Adrenal gland (tissue), 5 donors: ENCODE results near the gene NFATC1.

Experiments used
- CTCF ChIP-seq, 6 experiments: fragments of 450-650 bp in 4 of 6; fragments of 200-600 bp in 2 of 6; sonication (generic) in 1 of 6; IDR thresholded peaks; 1 replicate in 5 of 6; 2 replicates in 1 of 6; pipeline versions ENCODE4 v1.5.1 to v1.8.0; 2016 to 2021; ENCODE audit warnings: antibody characterized with exemption in 6 of 6, mild to moderate bottlenecking in 2 of 6, moderate library complexity in 1 of 6
- POLR2A ChIP-seq, 2 donors: fragments of 450-650 bp; IDR thresholded peaks; one replicate each; pipeline ENCODE4 v1.6.1; 2017; ENCODE audit warnings: antibody characterized with exemption in 2 of 2, mild to moderate bottlenecking in 2 of 2, moderate library complexity in 1 of 2
- donor health status: DM: no; HTN: no; CAD: no.

- TF ChIP-seq CTCF (IDR thresholded peaks at IDR 0.05) (no peak), POLR2A (IDR thresholded peaks at IDR 0.05) (no peak)
Measured at GRCh38 chr18:79372461-79372860, 23.3 kb upstream of the NFATC1 start.
